Prostate gland (tissue), 2 donors: ENCODE results near the gene ARSB.

Source experiments
- CTCF ChIP-seq, 4 experiments: fragments of 200-600 bp in 2 of 4; fragments of 450-650 bp in 2 of 4; sonication (generic) in 2 of 4; IDR thresholded peaks; 1 replicate in 3 of 4; 2 replicates in 1 of 4; pipeline ENCODE4 v1.5.1; 2016 to 2019; ENCODE audit warnings: antibody characterized with exemption in 4 of 4, mild to moderate bottlenecking in 2 of 4, moderate library complexity in 2 of 4
- POLR2A ChIP-seq: fragments of 450-650 bp; IDR thresholded peaks from one replicate; pipeline ENCODE4 v1.6.1; 2016; ENCODE audit warnings: antibody characterized with exemption, mild to moderate bottlenecking
- POLR2AphosphoS5 ChIP-seq: sonication (generic); formaldehyde crosslinking; IDR thresholded peaks from one replicate; pipeline ENCODE4 v1.6.1; 2017; ENCODE audit warnings: antibody characterized with exemption

GRCh38 chr5:78813906-78814530, 171.1 kb downstream of the ARSB start:
- TF ChIP-seq CTCF (IDR thresholded peaks at IDR 0.05): no peak
- no peak for TF ChIP-seq POLR2A
- TF ChIP-seq POLR2AphosphoS5: no peak
